Stimulated activated CD8-positive, alpha-beta memory T cell treated with anti-CD3 and anti-CD28 coated beads, Interleukin-2, amount 100 ng/mL, for 48 hours (primary cell): ENCODE data around the gene ZBED3.
A peak's percentile ranks its signal among the peaks of the same experiment; 100 is the strongest.
"Not testable (repeated sequence)": the region's sequence is repeated elsewhere in the genome, so short reads cannot be mapped to it uniquely, and the experiment has no call there.

Source experiments
- DNase-seq, 2 donors: peaks; one replicate each; pipeline ENCODE4 v3.0.0-alpha.2; 2020; ENCODE audit warnings: low read depth in 2 of 2

ZBED3 gene, protein sequence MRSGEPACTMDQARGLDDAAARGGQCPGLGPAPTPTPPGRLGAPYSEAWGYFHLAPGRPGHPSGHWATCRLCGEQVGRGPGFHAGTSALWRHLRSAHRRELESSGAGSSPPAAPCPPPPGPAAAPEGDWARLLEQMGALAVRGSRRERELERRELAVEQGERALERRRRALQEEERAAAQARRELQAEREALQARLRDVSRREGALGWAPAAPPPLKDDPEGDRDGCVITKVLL

DNA sequence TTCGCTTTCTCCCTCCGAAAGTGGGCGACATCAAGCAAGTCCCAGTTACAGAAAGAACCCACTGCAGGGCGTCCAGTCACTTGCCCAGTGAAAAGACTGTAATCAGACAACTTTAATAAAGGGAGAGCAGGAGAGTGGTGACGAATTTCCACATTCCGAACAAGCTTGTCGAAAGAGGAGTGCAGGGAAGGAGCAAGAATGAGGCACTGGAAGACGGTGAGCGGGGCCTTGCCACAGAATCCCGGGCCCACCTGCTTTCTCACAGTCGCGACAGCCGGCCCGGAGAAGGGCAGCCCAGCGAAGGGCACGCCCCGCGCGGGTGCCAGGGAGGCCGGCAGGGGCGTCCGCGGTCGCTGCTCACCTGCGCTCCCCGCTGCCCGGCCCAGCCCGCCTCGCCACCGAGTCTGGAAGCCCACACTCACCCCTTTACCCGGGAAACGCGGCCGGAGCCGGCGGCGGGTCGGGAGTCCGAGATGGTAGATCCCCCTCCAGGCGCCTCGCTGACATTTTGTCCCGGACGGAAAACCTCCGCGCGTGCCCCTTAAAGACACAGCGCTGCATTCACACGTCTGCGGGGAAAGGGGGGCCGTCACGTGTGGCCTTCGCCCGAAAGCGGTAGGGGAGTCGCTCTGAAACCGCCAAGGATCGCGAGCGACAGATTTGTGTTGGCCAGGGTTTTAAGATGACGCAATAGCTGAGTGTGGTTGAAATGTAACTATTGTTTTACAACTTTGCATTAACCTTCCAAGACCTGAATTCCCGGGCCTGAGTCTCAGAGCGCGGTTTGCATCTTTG lies at the start of gene ZBED3:
TSS of gene ZBED3 (minus strand) at position 597 of the 795 bp plus-strand sequence. CDS start 9,407 bp downstream, outside the sequence.
- peak; percentile 27 to 43 for DNase-seq

DNA sequence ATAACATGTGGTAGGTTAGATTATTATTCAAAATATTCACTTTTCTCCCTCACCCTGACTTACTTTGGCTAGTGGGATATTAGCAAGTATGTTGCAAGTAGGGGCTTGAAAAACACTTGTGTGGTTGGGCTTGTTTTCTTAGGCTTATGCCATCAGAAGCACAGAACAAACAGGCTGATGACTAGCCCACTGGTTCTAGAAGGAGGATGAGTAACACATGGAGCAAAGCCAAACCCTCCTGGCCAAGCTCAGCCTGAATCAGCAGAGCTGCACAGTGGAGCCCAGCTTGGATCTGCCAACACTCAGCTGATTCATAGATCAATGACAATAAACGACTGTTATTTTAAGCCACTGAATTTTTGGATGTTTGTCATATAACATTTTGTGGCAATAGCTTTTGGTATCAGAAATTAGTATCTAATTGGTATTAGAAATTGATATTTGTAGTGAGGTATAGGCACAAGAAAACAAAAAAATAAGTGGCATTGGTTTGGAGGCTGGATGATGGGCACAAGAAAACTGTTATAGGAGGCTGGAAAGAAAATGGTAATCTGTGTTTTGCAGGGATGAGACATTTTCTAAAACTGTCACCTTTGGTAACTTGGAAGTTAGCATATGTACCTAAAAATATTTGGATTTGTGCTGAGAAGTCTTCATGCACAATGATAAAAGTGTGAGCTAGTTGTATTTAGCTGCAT lies 46.1 kb upstream of the ZBED3 start:
- DNase-seq, result no peak

GRCh38 chr5:77131361-77131760 lies 44.3 kb upstream of the ZBED3 start:
- DNase-seq, result no peak

GRCh38 chr5:77129391-77129990 lies 42.4 kb upstream of the ZBED3 start:
- peak; percentile 1 to 6 for DNase-seq

DNA sequence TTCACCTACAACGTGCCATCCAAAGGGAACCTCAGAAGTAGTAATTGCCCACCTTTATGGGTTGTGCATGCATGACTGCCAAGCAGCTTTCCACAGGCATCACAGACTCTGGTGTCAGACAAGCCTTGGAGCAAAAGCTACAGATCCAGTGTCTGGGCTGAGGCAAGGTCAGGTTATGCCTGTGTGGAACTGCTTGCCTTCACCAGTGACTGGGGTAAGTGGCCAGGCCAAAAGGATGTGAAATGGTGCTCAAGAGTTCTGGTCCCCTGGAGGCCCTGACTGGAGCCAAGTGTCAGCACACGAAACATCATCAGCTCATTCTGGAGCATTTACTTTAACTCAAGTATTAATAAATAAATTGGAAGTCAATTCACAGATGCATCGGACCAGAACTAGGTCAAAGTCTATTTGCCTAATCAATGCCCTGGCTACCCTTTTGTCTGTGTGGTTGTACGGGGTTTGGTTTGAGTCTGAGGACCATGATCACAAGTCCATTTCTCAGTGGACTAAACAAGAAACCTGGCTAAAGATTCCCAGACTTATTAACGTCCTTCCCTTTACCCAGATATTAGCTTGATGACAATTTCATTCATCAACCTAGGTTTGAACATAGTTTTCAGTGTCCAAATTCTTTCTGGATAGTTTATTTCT lies 41.5 kb upstream of the ZBED3 start:
- no peak for DNase-seq

DNA sequence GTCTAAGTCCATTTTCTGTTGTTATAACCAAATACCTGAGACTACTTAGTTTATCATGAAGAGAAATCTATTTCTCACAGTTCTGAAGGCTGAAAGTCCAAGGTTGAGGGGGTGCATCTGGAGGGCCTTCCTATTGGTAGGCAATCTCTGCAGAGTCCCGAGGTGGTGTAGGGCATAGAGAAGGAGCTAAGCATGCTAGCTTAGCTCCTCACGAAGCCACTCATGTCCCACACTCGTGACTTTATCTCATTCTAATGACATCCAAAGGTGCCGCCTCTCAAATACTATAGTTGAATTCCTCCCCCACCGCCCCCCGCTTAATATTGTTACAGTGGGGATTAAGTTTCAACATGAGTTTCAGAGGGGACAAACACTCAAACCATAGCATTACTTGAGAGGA lies 36.0 kb upstream of the ZBED3 start:
- DNase-seq, result no peak

GRCh38 chr5:77120706-77121105 lies 33.6 kb upstream of the ZBED3 start:
- DNase-seq, result no peak

GRCh38 chr5:77120086-77120485 lies 33.0 kb upstream of the ZBED3 start:
- no peak for DNase-seq

DNA sequence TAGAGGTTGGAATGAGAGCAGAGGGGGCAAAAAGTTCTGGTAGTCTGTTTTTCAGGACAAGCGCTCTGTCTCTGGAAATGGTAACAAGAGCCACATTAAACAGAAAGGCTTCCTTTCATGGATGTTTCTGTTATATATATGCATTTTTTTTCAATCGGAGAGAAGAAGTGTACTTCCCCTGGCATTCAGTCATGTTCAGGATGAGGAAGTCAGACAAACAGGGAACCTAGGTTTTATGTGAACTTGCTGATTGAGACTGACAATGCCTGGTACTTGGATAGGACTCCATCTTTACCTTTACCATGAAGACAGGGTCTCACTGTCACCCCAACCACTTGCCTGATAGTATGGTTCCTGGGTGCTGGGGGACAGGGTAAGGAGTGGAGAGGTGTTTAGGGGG lies 30.1 kb upstream of the ZBED3 start:
- no peak for DNase-seq

GRCh38 chr5:77107035-77107434 lies 19.9 kb upstream of the ZBED3 start:
- DNase-seq, result not testable (repeated sequence)

GRCh38 chr5:77104813-77105212 lies 17.7 kb upstream of the ZBED3 start:
- DNase-seq, result no peak

GRCh38 chr5:77103457-77103856 lies 16.4 kb upstream of the ZBED3 start:
- DNase-seq, result no peak

- no peak for DNase-seq
Observed at GRCh38 chr5:77102549-77102948, 15.5 kb upstream of the ZBED3 start.

GRCh38 chr5:77101298-77101697 lies 14.2 kb upstream of the ZBED3 start:
- DNase-seq, result no peak

DNA sequence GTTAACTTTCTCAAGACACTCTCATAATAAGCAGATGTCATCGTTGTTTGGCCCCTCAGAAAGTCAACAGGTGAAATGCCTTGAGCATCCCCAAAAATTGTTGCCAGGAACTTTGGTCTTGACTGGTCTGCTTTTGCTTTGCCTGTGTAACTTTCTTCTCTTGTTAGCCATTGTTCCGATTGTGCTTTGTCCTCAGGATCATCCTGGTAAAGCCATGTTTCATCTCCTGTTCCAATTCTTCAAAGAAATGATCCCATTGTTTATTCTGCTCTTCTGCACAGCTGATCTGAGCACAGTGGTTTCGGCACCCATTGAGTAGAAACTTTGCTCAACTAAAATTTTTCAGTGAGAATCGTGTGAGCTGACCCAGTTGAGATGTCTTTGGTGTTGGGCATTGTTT lies 8.1 kb upstream of the ZBED3 start:
- no peak for DNase-seq

- no peak for DNase-seq
Observed at GRCh38 chr5:77087484-77088261, 588 bp upstream of the ZBED3 start.

DNA sequence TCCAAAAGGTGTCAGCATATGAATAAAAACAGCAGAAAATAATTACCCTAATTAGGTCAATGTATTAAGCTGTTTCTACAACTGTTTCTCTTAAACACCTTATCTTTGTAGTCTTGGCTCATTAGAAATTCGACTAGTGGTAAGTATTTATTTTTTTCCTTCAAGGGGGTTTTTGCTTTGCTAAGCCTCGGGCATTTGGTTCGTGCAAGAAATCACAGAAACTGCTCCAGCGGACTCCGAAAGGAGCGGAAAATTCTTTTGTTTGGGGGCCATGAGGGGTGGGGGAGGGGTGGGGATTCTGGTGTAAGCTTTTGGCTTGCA lies 757 bp downstream of the ZBED3 start:
- no peak for DNase-seq

DNA sequence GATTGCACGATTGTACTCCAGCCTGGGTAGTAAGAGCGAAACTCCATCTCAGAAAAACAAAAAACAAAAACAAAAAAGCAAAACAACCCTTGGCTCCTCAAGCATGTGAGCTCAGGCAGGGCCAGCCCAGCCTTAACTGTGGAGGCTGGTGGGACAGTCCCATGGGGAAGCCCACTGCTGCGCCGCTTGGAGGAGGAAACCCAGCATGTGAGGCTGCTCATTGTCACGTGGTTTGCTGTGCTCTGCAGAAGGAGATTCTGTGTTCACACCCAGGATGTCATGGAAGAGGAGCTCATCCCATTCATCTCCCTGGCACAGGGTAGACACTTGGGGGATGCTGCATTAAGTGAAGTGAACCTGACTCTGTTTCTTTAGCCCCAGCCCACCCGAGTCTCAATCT lies 4.0 kb downstream of the ZBED3 start:
- no peak for DNase-seq

DNA sequence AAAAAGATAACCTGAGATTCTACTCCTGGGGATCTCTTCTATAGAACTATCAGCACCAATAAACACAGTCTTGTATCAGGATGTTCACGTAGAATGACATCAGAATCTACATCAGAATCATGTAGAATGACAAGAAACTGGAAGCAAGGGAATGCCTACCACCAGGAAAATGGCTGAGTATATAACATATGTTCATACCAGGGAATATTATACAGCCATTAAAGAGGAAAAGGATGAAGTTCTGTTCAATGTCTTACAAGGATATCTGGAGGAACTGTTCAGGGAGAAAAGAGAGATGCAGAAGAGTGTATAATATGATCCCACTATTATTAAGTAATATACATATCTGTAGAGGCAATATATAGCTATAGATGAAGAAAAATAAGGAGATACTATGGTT lies 4.8 kb downstream of the ZBED3 start:
- DNase-seq, result no peak

GRCh38 chr5:77080905-77081304 lies 6.2 kb downstream of the ZBED3 start:
- no peak for DNase-seq

DNA sequence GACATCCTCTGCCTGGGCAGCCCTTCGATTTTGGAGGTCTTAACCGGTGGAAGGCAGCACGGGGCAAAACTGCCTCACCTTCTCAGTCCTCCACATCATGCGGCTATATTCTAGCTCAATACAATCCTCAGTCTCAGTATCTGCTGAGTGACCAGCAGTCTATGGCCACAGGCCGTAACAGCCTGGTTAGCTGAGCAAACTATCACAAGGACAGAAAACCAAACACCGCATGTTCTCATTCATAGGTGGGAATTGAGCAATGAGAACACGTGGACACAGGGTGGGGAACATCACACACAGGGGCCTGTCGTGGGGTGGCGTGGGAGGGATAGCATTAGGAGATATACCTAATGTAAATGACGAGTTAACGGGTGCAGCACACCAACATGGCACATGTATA lies 6.6 kb downstream of the ZBED3 start:
- not testable (repeated sequence) for DNase-seq
